NCI-H2029 treated with DMSO at 0.1 percent for 48 hours (cell line): ENCODE measurements around the gene MFSD6.
"Not testable (repeated sequence)": the region's sequence is repeated elsewhere in the genome, so short reads cannot be mapped to it uniquely, and the experiment has no call there.

Experiments
- DNase-seq: peaks from one replicate; lab custom pipeline; 2025; lab: John Stamatoyannopoulos, UW

MFSD6 gene

DNA sequence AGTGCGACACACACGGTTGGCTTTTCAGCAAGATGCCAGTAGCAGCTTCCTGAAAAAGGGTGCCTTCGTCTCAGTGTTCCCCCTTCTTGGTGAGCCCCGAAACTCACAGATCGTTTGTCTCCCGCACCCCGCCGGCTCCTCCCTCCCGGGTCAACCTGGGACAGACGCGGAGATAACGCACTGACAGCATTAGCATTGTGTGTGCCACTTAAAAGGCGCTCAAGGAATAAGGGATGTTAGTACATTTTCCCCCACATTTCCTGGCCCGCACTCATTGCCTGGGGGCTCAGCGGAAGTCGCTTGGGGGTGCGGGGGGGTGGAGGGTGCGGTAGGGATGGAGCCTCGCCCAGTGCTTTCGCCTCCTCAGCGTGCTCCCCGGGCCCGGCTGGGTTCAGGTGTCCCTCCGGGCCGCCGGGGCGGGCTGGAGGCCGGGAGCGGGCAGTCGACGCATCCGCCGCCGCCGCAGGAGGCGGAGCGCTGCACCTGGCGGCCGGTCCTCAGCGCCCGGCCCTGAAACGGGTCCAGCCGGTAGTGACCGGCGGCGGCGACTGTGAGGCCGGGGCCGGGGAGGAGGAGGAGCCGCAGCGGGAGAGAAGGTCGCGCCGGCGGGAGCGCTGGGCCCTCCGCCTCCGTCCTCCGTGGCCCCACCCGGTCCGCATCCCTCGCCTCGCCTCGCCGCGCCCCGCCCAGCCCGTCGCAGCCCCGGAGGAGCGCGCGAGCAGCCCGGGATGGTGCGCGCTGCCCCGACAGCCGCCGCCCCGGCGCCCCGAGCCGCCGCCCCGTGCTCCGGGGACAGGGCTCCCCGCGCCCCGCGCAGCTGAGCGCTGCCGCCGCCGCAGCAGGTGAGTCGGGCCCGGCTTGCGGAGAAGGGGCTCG, at the start of gene MFSD6:
TSS of gene MFSD6 (plus strand) at position 694 of the 876 bp plus-strand sequence. CDS start 27,675 bp downstream, outside the sequence.
- no peak for DNase-seq

DNA sequence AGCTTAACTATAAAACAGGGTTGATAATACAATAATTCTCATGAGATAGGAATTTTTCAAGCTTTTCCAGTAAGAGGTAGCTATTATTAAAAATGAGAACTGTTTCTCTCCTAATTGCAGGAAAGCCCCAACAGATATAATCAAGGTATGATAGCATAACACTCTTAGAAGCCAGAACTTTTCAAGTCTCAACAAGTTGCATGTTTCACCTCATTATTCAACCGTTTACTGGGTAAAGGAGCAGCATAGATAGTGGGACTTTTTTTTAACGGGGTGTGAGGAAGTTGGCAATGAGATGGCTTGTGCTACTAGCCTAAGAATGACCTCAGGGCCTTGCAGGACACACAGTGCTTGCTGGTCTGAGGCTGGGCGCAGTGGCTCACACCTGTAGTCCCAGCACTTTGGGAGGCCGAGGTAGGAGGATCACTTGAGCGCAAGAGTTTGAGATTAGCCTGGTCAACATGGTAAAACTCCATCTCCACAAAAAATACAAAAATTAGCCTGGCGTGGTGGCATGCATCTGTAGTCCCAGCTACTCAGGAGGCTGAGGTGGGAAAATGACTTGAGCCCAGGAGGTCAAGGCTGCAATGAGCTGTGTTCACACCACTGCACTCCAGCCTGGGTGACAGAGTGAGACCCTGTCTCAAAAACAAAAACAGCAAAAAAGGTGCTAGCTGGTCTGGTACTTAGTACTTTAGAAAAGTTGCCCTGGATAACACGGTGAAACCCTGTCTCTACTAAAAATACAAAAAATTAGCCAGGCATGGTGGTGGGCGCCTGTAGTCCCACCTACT, 49.3 kb upstream of the MFSD6 start:
- not testable (repeated sequence) for DNase-seq

DNA sequence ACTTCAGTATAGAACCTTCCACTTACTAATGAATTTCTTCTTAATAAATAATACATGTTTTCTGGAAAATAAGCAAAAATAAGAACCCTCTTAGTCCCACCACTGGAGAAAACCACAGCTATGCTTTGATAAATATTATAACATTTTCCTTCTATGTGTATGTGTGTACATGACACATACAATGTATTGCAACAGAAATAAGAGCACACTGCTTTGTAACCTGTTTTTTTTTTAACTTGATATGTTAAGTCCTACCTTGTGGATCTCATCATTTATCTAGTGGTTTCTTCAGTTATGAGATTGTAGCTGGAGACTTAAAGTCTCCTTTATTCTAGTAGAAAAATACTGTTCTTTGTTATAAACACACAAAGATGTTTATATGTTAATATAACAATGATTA, 47.6 kb upstream of the MFSD6 start:
- no peak for DNase-seq

DNA sequence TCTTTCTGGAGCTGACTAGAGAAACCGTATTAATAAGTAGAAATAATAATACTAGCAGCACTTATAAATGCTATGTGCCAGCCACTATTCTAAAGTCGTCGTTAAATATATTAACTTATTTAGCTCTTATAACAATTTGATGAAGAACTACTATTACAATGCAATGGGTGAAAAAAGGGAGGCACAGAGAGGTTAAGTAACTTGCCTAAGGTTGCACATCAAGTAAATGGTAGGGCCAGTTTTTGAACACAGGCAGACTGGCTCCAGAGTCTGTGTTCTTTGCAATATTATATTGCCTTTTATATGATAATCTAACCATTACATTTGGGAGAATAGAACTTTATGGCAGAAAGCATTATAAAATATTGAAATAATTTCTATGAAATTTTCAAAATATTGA, 47.2 kb upstream of the MFSD6 start:
- DNase-seq = no peak

DNA sequence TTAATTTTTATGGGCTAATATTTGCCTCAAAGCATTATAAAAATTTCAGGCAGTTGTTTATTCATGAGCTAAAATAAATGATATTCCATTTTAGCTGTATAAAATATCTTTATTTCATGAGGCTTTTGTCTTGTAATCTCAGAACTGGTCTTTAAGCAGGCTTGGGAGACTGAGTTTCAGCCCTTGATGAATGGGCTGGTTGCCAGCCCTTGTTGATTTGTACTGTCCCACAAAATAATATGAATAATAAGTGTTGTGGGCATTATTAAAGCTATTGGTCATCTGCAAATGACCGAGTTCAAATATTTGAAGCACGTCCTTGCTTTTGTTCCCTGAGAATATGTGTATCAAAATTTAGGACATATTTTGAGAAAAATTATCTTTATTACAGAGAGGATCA, 46.6 kb upstream of the MFSD6 start:
- DNase-seq = no peak

DNA sequence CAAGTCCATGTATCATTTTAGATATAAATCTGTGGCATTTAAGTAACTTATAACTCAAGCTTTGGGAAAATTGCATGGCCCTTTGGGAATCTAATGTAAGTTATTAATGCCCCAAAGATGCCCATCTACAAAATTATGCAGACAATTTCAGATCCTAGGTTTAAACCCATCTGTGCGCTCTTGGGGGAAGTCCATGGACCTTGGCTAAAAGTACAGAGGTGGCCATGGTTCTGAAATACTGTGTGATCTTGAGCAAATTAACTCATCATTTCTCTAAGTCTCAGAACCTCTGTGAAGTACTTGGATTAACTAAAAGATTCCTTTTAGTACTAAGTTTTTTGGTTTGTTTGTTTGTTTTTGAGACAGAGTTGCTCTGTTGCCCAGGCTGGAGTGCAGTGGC, 45.3 kb upstream of the MFSD6 start:
- DNase-seq = no peak

DNA sequence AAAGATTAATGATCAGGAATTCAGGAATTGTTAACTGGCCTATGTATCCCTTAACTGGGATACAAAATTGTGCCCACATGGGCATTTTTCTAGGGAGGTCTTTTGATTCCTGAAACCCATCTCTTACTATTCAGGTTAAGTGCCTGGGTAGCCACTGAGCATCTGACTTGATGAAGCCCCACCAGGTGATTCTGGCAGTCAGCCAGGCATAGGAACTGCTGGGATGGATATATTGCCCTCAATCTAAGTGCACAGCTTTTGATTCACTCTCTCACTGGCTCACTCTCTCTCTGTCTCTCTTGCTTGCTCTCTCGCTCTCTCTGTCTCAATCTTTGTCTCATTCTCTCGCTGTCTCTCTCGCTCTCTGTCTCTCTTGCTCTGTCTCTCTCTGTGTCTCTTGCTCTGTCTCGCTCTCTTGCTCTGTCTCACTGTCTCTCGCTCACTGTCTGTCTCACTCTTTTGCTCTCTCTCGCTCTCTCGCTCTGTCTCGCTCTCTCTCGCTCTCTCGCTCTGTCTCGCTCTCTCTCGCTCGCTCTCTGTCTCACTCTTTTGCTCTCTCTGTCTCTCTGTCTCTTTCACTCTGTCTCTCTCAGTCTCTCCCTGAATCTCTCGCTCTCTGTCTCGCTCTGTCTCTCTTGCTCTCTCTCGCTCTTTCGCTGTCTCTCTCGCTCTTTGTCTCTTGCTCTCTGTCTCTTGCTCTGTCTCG, 42.5 kb upstream of the MFSD6 start:
- DNase-seq = no peak

DNA sequence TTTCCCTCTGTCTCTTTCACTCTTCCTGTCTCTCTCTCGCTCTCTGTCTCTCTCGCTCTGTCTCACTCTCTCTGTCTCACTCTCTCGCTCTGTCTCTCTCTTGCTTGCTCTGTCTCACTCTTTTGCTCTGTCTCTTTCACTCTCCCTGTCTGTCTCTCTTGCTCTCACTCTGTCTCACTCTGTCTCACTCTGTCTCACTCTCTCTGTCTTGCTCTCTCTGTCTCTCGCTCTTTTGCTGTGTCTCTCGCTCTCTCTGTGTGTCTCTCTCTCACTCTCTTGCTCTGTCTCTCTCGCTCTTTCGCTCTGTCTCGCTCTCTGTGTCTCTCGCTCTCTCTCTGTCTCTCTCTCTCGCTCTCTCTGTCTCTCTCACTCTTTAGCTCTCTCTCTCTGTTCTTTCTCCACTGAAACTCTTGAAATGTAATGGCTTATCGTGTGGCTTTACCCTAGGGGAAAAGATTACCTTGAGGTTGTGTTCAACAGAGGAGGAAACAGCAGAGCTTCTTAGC, 41.9 kb upstream of the MFSD6 start:
- no peak for DNase-seq

DNA sequence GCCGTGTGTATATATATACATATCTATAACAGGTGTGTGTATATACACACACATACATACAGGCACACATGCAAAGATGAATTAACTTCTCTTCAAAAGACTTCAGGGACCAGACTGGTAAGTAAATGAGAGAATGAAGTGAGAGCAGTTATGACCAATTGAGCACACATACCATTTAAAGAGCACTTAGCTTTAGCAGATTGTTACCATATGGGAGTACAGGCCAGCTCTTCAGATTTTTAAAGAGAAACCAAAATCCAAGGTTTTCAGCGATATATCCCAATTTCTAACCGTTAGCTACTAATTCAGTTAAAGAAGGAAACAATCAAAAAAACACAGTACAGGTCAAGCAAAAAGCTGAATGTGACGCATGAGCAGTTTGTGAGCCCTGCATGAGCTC, 41.1 kb upstream of the MFSD6 start:
- DNase-seq = no peak

DNA sequence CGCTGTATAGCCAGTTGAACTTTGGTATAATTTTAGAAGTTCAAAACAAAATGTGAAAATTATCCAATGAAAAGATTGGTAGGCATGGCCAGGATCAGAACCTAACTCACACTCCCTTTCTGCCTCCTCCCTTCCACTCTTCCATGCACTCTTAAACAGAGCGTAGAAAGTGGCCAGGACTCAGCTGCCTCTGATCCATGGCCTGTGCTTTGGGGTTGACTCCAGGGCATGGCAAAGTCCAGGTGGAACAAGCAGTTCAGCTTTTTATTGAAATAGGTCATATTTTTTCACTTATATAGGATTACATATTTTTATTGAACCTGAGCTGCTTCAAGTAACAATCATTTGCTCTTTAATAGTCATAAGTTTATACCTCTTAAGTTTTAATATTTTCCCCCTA, 38.5 kb upstream of the MFSD6 start:
- DNase-seq = no peak

DNA sequence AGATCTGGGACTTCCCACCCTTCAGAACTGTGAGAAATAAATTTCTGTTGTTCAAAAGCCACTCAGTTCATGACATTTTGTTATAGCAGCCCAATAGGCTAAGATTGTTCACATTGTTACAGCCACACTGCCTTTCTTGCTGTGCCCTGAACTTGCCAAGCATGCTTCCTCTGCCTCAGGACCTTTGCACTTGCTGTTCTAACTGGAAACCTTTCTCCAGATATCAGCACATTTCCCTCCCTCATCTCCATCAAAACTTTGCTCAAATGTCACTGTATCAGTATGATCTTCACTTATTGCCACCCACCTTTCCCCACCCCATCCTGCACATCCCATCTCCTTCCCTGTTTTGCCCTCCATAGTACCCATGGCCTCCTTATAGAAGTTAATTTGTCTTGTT, 32.1 kb upstream of the MFSD6 start:
- no peak for DNase-seq

DNA sequence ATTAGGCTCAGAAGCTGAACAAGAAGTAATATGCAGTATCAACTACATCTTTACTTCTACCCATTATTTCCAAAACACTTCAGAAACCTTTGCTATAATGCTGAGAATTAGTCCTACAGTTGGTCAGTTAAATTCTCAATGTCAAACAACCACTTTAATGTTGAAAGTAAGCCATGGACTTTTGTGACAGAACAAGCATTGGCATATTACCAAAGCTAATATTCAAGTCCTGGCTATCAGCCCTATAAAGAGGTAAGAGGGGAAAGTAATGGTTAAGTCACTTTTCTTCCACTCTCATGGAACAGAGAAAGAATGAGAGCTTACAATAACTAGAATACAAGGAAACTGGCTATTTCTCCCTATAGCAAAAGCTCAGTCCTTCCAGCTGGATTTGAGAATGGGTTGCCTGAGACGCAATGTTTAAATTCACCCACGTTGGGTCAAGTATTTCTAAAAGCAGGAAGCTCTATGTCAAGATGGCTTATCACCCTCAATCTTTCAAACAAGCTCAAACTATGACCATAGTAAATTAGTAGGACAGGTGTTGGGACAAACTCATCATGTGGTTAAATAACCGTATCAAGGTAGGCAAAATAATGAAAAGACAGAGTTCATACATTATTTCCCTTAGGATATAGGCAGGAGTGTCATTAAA, 31.4 kb upstream of the MFSD6 start:
- DNase-seq = no peak

DNA sequence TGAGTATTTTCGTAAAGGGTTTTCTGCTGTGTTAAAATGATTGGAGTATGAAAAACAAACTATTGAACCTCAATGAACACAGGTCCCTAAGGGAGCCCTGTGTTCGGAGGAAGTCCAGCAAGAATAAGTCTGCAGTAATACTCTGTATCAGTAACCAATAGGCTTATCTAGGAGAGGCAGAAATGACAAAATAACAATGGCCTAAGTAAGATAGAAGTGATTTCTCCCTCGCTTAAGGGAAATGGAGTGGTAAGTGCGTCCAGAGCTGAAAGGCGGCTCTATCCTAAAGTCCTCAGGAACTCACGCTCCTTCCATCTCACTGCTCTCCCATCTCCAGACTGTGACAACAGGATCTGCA, 29.3 kb upstream of the MFSD6 start:
- DNase-seq = no peak

DNA sequence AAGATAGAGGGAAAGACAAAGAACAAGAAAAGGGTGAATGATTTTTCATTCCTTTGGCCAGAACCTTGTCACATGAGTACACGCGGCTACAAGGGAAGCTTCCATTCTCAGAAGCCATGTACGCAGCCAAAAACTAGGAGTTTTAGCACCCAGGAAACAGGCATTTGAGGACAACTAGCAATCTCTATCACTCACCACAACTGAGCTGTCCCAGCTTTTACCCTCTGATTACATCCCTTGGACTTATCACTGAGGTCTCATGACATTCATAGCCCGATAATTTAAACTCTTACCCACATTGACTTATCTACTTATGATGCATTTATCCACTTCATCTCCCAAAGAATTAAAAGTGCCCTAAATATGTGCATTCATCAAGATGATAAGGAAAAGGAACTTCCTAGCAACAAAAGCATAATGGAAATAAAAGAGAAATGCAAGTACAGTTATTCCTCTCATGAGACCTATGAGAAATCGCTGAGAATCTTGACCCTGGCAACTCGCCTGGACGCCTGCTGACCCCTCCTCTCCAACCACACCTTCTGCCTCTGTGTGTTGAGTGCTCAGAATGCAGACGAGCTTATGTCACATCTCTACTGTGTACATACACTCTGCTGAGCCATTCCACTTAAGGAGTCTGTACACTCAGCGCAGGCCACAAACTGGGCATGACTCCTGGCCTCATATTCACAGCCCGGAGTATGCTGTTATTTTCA, 28.7 kb upstream of the MFSD6 start:
- peak; percentile 71 for DNase-seq

DNA sequence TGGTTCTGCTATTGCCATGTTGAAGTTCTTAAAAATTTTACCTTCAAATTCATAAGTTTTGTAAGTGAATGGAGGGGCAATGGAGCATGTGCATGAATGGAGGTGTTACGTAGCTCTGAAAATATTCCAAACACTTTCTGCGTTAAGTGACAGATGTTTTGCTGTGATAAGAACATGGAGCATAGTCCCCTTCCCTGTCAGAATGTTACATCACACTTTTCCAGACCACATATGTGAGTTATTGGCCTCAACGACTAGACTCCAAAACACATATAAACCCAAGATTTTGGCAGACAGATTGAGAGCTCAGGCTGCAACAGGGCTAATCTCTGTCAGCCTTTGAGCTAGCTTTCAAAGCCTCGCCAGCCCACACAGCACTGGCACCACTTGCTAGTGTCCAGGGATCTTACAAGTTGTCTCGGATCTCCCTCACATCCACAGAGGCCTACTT, 27.2 kb upstream of the MFSD6 start:
- DNase-seq = no peak

DNA sequence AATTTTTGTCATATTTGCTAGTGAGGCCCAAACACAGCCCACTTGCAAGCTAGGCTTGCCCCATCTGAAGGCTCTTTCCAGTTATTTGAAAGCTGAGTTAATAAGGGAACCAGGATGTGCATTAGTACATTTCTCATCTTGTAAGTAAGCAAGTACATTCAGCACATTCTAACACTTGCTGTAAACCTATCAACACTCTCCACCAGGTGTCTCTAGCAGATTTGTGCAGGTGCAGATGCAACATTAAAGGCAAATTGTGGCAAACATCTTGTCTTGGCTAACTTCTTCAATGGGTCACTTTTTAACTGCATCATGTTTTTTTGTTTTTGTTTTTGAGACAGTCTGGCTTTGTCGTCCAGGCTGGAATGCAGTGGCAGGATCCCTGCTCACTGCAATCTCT, 25.3 kb upstream of the MFSD6 start:
- peak; percentile 35 for DNase-seq

DNA sequence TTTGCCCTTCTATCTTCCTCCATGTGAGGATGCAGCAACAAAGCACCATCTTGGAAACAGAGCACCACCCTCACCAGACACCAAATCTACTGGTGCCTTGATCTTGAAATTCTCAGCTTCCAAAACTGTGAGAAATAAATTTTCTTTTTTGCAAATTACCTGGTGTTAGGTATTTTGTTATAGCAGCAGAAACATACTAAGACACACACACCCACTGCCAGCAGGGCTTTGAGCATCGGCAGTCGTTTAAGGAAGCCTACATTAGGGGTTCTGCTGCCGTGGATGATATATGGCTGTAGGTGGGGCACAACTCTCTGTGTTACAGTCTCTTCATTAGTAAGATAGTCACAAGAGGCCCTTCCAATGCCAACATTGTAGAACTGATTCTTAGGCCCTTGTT, 20.7 kb upstream of the MFSD6 start:
- DNase-seq = no peak

DNA sequence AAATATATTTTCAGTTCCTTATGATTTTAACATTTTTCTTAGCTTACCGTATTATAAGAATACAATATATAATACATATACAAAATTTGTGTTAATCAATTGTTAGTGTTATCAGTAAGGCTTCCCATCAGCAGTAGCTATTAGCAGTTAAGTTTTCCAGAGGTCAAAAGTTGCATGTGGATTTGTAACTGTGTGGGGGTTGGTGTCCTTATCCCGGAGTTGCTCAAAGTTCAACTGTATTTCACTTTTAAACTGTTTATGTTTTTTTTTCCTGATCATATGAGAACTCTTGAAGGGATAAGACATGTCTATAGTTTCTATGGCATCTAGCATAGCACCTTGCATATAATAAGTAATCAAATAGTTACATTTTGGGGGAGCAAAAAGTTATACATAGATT, 11.9 kb upstream of the MFSD6 start:
- DNase-seq = no peak

DNA sequence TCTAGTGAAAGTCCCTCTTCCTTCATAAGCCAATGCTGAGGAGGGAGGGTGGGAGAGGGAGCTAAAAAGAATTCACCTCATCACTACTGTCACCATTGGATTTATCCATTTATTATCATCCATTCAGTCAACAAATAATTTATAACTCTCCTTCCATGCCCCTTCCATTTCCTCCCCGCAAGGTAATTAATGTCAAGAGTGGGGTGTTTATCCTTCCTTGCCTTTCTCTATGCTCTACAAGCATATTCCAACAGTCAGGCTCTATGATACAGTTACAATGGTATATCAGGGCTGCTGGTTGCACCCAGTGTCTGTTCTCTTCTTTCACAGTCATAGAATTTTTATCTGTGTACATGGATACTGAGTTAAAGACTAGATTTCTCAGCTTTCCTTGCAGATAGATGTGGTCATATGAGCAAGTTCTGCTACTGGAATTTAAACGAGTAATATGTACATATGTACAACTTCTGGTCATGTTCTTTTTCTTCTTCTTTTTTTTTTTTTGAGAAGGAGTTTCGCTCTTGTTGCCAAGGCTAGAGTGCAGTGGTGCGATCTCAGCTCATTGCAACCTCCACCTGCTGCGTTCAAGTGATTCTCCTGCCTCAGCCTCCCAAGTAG, 5.1 kb upstream of the MFSD6 start:
- no peak for DNase-seq

DNA sequence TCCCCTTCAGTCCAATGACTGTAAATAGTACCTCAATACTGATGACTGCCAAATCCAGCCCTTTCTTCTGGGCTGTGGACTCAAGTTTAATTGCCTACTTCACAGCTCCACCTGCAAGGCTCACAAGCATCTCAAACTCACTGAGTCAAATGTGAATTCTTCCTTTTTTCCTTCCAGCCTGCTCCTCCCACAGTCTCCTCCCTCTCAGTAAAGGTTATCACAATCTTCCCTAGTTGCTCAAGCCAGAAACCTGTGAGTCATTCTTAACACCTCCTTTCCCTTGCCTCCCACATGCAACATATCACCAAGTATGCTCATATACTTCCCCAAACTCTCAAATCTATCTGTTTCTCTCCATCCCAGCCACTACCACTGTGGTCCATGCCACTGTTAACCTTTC, 3.7 kb upstream of the MFSD6 start:
- no peak for DNase-seq

DNA sequence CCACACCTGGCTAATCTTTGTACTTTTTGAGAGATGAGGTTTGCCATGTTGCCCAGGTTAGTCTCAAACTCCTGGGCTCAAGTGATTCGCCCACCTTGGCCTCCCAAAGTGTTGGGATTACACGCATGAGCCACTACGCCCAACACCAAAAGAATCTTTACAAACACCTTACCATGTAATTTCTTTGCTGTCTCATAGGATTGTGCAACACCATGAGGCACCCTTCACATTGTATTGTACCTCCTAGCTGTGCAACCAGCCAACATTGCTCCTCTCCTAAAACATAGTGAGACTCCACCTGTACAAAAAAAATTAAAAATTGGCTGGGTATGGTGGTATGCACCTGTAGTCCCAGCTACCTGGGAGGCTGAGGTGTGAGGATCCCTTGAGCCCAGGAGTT, 3.1 kb upstream of the MFSD6 start:
- DNase-seq = no peak
